ENCODE results near the gene ALDH1B1.

The ALDH1B1 gene

DNA sequence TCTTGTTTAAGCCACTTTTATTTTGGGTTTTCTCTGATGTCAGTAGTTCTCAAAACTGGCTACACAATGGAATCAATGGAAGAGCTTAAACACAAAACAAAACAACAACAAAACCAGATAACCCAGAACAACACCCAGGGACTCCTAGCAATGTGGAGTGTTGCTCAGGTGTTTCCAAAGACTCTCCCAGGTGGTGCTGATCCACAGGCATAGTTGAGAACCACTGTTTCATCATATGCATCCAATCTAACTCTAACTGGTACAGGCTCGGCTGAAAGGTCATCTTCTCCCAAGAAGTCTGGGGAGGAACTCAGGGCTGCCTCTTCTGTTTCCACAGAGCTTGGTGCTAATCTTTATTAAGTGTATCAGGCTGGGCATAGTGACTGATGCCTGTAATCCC lies 5.4 kb upstream of the ALDH1B1 start:
- TF ChIP-seq, protein P1, sequence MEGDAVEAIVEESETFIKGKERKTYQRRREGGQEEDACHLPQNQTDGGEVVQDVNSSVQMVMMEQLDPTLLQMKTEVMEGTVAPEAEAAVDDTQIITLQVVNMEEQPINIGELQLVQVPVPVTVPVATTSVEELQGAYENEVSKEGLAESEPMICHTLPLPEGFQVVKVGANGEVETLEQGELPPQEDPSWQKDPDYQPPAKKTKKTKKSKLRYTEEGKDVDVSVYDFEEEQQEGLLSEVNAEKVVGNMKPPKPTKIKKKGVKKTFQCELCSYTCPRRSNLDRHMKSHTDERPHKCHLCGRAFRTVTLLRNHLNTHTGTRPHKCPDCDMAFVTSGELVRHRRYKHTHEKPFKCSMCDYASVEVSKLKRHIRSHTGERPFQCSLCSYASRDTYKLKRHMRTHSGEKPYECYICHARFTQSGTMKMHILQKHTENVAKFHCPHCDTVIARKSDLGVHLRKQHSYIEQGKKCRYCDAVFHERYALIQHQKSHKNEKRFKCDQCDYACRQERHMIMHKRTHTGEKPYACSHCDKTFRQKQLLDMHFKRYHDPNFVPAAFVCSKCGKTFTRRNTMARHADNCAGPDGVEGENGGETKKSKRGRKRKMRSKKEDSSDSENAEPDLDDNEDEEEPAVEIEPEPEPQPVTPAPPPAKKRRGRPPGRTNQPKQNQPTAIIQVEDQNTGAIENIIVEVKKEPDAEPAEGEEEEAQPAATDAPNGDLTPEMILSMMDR (IDR thresholded peaks at IDR 0.05; ENCODE audit: unreplicated experiment in 3 of 3) = no peak
- H3K36me3 Mint-ChIP-seq (ENCODE audit: low read depth) = no peaks in the 10 kb centered on the region
- H3K4me3 Mint-ChIP-seq = peak overlapping the region in 1 of 3 experiments; percentile 38
- peaks cover 16% of the 10 kb centered on the region for H3K27me3 Mint-ChIP-seq (ENCODE audit: low read depth)
- peaks cover 79% of the 10 kb centered on the region for H3K4me1 Mint-ChIP-seq
- peaks cover 5% of the 10 kb centered on the region for H3K9me3 Mint-ChIP-seq
- peak overlapping the region; percentile 71 to 91 (median 90) for H3K27ac Mint-ChIP-seq

DNA sequence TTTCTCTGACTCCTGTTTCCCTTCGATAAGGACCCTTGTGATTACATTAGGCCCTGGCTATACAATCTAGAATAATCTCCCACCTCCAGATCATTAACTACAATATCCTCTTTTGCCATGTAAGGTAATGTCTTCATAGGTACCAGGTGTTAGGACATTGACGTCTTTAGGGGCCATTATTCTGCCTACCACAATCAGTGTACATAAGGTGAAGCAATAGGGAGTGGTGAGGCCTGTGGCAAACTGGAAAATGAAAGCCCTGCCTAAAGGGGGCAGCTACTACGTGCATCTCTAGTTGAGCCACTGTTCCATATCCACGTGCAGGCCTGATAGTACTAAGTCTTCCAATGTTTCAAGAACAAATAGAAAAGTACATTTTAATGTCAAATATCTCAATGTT lies 4.8 kb upstream of the ALDH1B1 start:
- Mint-ChIP-seq H3K4me3 (no peak overlapping the region), H3K9me3 (peaks cover 5% of the 10 kb centered on the region), H3K27ac (peak overlapping the region in 2 of 3 experiments; percentile 90 to 91), H3K27me3 (ENCODE audit: low read depth) (peaks cover 16% of the 10 kb centered on the region), H3K36me3 (ENCODE audit: low read depth) (no peaks in the 10 kb centered on the region), H3K4me1 (peaks cover 80% of the 10 kb centered on the region)
- TF ChIP-seq, protein P1 (IDR thresholded peaks at IDR 0.05; ENCODE audit: unreplicated experiment in 3 of 3) = no peak

DNA sequence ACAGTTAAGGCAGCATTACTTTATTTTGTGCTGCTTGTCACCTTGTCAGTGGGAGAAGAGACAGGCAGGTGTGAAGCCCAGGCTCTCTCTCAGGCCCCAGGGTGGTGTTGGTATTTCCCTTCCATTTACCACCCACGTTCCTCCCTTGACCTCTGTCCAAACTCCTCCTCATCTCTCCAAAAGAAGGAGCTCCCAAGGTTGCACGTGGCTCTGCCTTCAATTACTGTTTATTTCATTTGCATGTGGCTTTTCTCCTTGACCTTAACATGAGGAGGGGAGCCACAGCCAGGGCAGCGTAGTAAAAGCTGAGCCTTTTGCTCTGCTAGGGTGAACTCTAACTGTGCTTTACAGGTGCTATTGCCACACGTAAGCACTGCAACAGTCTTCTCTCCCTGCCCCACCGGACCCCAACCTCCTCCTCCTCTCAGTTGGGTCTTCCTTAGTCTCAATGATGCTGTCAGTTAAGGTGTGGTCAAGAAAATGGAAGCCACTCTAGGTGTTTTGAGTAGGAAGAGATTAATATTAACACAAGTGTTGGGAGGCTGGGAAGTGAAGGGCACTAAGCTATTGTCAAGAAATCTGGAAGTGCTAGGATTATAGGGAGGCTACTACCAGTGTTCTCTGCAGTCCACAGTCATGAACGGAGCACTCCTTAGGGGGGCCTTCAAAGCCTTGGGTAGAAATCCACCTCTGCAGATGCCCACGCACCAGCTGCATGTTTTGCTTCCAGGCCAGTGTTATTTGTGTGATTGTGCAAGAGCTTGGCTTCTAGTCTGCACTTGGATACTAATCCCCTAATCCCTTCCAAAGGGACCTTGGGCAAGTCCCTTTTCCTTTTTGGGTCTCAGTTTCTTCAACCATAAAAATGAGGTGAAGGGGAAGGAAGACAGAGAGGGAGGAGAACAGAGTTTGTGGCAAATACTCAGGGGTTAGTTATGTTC lies 3.9 kb upstream of the ALDH1B1 start:
- Mint-ChIP-seq H3K27me3 (ENCODE audit: low read depth) (peaks cover 15% of the 10 kb centered on the region), H3K4me3 (peak overlapping the region in 1 of 3 experiments; percentile 1), H3K4me1 (peaks cover 86% of the 10 kb centered on the region), H3K27ac (peak overlapping the region; percentile 85 to 90 (median 86)), H3K36me3 (ENCODE audit: low read depth) (no peaks in the 10 kb centered on the region), H3K9me3 (peaks cover 5% of the 10 kb centered on the region)
- TF ChIP-seq, protein P1 (IDR thresholded peaks at IDR 0.05; ENCODE audit: unreplicated experiment in 3 of 3) = no peak

DNA sequence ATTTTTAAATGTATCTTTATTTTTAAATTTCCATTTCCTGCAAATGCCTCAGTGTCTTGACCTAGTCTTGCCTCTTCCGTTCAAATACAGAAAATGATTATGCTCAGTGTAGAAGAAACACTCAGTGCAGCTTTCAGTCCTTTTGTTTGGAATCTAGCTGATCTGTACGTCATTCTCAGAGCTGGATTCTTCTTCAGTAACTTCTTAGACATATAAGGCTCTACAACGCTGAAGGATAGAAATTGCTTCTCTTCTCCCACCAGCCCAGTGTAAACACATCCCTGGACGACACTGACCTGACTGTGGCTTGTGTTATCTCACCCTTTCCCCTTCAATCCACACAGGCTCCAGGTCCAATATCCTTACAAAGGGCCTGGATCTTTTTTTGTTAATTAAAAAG lies 3.2 kb upstream of the ALDH1B1 start:
- H3K4me1 Mint-ChIP-seq = peaks cover 84% of the 10 kb centered on the region
- H3K36me3 Mint-ChIP-seq (ENCODE audit: low read depth) = no peaks in the 10 kb centered on the region

DNA sequence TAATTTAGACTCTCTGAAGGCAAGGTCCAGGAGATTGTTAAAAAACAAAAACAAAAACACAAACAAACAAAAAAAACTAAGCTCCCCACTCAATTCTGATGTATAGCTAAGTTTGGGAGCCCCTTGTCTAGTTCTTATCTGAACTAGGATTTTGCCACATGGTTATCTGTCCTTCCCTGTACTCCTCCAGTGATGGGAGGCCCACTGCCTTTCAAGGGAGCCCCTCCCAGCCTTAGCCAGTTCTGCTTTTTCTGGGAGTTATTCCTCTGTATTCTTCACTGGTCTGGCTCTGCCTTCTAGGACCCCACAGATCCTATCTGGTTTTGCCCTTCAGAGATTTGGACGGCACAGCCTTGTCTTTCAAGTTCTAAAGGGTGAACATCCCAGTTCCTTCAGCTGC lies 2.1 kb upstream of the ALDH1B1 start:
- peaks cover 2% of the 10 kb centered on the region for H3K9me3 Mint-ChIP-seq

More for the DNA sequence above, 3.2 kb upstream of the ALDH1B1 start:
- H3K27ac Mint-ChIP-seq = peak overlapping the region; percentile 85 to 90 (median 86)
- peaks cover 2% of the 10 kb centered on the region for H3K9me3 Mint-ChIP-seq
- TF ChIP-seq, protein P1 (IDR thresholded peaks at IDR 0.05; ENCODE audit: unreplicated experiment in 3 of 3) = no peak
- H3K4me3 Mint-ChIP-seq = peak overlapping the region in 2 of 3 experiments; percentile 49 to 52
- peaks cover 8% of the 10 kb centered on the region for H3K27me3 Mint-ChIP-seq (ENCODE audit: low read depth)

More for the DNA sequence above, 2.1 kb upstream of the ALDH1B1 start:
- H3K27ac Mint-ChIP-seq = peak overlapping the region; percentile 60 to 90 (median 65)
- peaks cover 5% of the 10 kb centered on the region for H3K36me3 Mint-ChIP-seq (ENCODE audit: low read depth)
- peak overlapping the region; percentile 87 to 93 (median 92) for H3K4me3 Mint-ChIP-seq
- peaks cover 83% of the 10 kb centered on the region for H3K4me1 Mint-ChIP-seq
- peaks cover 4% of the 10 kb centered on the region for H3K27me3 Mint-ChIP-seq (ENCODE audit: low read depth)
- TF ChIP-seq, protein P1 (IDR thresholded peaks at IDR 0.05; ENCODE audit: unreplicated experiment in 3 of 3) = no peak

Data from nephron (organoid).